GM19240 (cell line): ENCODE data around the gene BRD7.

Experiments used
- DNase-seq: peaks from one replicate; pipeline ENCODE4 v3.0.0; 2011; ENCODE audit warnings: low spot score; ENCODE audit not compliant: insufficient read length

BRD7 gene

DNA sequence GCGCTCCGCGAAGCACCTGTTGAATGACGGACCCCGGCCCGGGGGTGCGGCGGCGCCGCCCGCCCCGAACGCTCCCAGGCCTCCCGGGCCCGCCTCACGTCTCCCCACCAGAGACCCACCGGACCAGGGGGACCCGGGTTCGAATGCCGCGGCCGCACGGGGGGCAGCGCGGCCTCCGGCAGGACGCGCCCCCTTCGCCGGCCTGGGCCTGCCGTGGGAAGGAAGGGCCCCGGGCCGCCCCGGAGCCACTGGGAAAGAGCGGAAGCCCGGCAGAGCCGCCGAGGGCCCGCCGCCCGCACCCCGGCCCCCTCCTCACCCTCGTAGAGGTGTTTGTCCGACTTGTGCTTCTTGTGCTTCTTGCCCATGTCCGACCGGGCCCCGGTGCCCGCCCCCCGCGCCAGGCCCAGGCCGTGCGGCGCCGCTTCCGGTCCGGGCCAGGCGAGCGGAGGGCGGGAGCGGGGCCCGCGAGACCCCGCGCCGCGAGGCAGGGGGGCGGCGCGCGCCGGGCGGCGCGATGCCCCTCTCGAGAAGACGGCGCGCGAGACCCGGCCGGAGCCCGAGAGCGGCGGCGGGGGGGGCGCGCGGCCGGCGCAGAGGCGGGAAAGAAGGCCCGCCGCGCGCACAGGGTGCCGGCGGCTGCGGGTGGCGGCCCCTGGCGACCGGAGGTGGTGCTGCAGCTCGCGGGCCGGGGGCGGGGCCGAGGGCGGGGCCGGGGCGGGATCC is at the start of gene BRD7:
Gene BRD7, minus strand, starts transcription at position 579 of the 723 bp plus-strand sequence. Its CDS starts 214 bp downstream, at position 365.
- DNase-seq = peak; percentile 86

DNA sequence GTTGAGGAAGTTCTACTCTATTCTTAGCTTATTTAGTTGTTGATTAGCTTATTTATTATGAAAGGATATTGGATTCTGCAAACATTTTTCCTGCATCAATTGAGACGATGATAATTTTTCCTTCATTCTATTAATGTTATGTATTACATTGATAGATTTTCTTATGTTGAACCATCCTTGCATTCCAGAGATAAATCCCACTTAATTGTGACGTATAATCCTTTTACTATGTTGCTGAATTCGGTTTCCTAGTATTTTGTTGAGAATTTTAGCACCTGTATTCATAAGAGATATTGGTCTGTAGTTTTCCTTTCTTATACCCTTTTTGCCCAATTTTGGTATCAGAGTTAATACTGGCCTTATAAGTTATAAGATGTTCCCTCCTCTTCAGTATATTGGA is 47.6 kb upstream of the BRD7 start:
- DNase-seq = no peak

DNA sequence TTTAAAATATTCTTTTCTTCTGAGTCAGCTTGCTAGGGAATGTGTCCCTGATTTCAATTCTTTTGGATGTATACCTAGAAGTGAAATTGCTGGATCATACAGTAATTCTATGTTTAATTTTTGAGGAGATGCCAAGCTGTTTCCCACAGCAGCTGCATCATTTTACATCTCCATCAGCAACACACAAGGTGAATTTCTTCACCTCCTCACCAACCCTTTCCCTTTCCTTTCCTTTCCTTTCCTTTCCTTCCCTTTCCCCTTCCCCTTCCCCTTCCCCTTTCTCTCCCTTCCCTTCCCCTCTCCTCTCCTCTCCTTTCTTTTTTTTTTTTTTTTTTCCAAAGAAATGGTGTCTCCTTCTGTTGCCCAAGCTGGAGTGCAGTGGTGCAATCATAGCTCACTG is 45.4 kb upstream of the BRD7 start:
- no peak for DNase-seq

DNA sequence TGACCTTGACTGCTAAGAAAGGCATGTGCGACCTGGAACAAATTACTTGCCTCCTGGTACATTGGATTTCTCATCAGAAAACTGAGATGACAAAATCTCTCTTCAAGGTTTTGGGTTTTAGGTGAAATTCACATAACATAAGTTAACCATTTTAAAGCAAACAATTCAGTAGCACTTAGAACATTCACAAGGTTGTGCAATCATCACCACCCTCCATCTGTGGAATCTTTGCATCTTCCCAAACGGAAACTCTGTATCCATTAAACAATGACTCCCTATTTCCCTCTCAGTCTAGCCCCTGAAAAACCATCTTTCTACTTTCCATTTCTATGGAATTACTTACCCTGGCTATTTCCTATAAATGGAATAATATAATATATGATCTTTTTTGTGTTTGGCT is 42.2 kb upstream of the BRD7 start:
- no peak for DNase-seq

DNA sequence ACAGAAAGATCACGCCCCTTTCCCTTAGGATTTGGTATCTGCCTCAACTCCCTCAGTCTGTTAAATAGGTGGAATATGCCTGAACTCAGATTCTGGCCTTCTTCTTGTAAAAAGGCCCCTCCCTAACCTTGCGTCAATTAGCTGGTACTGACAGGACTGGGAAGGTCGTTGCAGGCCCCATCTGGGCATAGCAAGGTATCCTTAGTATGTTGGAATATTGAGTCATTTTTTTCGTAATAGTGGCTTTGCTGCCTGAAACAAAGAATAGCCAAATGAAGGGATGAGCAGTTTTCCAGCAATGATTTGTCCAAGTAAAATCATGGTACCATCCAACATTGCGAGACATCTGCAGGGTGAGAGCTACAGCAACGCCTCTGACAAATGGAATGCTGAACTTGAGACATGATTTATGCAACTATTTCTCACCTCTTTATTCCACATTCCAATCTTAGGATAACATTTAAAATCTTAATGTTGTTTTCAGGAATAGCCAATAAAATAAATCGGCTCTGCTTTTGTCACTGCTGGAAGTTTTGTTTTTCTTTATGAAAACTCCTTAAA is 39.3 kb upstream of the BRD7 start:
- no peak for DNase-seq

DNA sequence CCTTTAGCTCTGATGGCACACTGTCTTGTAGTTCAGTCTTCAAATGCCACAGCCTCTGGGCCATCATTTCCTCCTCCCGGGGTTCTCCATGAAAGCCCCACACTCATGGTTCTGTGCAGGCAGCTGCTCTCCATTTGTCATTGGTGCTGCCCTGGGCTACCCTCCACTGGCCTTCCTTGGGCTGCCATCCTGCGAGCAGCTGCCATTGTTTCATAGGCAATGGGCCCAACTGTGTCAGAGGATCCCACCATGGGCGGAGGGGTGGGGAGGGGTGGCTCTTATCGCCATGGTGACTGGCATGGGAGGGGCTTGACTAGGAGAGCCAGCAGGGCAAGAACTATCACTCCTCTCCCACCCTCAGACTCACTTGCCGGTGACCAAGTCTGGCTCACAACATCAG is 38.6 kb upstream of the BRD7 start:
- no peak for DNase-seq

DNA sequence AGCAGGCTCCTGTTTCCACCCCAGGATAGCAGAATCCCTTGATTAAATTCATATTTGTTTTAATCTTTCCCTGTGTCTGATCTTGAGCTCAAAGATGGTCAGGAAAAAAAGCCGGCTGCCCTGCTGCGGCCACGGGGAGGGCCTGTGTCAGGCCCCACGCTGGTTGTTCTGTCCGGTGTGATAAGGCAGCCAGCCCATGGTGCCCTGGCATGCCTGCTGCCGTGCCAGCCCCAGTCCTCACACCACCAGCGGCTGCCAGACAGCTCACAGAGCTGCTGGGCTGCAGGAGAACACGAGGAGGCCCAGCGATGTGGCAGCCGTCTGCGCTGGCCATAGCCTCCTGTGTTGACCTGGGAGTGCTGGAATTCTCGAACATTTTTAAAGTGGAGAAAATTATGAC is 34.7 kb upstream of the BRD7 start:
- DNase-seq = no peak

DNA sequence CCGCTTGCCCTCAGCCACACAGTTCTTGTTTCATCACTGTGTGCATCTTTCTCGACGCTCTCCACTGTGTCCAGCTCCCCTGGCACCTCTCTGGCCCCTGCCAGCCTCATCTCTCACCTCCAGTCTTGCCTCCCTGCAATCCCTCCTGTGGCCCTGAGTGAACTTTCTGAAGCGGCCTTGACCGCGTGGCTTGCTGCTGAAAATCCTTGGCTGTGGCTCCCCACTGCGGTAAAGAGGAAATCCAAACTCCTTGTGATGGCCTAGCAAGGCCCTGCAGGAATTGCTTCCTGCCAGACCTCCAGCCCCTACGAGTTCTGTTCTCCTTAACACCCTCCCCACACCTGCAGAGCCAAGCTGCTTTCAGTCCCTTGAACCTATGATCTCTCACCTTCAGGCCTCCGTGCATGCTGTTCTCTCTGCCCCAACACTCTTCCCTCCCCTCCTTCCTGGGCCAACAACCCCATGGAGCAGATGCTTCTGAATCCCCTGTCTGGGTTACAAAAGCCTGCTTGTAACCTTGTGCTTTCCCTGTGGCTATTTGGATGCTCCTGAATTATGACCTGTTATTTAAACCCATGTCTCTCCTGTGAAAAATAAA is 33.6 kb upstream of the BRD7 start:
- DNase-seq = no peak

DNA sequence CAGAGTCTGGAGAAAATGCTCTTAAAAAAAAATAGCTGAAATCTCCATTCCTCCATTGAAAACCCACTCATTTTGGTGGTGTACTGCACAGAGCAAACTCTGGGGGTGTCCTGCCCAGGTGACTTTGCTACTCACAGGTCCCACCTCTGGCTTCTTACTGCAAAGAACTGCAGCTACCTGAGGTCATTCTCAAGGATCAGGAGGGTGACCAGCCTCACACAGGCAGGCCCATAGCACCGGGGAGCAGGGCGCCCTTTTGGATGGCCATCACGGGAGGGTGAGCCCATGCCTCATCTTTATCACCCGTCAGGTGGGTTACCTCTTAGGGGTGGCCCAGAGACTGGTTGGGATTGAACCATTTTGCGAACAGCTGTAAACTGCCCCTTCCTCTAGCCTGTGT is 32.6 kb upstream of the BRD7 start:
- no peak for DNase-seq

DNA sequence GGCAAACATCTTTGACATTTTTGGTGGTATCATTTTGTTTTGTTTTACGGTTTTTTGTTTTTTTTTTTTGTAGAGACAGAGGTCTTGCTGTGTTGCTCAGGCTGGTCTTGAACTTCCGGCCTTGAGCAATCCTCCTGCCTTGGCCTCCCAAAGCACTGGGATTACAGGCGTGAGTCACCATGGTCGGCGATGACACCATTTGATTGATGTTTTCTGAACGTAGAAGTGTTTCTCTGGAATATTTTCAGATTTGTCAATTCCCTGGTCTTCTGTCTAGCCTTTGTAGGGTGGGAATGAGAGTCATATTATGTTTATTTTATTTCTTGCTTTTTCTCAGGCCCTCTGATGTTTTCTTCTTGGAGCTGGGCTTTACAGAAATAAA is 32.2 kb upstream of the BRD7 start:
- DNase-seq = no peak

DNA sequence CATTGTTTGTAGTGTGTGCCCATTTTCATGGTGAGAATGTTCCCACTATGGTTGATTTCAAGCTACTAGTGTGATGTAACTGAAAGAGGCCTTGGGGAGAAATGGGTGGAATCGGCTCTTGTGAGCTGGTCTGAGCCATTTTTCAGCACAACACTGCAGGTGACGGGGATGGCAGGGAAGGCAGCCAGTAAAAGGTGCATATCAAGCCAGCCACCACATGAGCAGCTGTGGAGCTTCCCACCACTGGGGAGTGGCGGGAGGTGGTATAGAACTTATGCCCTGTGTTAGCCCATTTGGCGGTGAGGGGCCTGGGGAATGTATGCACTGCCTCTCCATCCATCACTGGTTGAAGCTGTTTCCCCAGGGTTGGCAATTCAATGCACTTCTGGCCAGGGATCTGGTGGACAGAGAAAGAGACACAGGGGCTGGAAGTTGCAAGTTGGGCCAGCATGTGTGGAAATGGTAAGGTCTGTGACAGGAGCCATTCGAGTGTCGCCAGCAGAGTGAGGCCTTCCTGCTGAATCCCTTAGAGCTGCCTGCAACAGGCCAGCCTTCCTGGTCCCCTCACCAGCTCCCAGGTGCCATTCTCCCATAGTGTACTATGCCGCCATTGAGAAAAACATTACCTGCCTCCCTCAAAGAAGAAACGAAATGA is 31.7 kb upstream of the BRD7 start:
- no peak for DNase-seq

DNA sequence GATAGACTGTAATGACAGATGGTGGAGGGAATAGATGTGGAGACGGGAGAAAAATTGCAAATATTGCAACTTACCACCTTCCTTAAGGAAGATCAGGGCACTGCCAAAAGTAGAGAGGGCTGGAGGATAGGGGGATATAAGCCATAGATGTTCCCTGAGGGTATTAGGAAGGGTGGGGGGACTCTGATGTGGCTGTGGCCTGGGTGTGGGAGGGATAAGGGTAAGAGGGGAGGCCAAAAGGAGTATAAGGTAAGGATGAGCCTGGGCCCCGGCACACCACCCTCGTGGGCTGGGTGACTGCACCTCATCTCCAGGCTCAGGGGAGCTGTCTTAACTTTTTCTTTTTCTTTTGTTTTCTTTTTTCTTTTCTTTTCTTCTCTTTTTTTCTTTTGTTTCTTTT is 30.6 kb upstream of the BRD7 start:
- no peak for DNase-seq

DNA sequence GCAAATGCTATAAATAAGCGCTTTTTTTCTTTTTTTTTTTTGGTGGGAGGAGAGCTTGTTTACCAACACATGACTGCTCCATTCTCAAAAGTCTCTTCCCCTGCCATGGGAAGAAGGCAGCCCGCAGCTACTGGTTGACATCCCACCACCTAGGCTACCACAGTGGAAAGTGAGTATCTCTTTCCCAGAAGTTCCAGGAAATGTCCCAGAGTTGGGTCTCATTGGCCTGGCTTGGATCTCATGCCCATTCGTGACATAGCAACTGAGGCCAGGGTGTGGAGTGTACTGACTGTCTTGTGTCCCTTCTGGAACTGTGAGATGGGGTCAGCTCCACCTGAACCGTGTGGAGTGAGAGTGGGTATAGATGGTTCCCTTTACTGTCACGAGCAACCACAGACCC is 29.5 kb upstream of the BRD7 start:
- DNase-seq = no peak

DNA sequence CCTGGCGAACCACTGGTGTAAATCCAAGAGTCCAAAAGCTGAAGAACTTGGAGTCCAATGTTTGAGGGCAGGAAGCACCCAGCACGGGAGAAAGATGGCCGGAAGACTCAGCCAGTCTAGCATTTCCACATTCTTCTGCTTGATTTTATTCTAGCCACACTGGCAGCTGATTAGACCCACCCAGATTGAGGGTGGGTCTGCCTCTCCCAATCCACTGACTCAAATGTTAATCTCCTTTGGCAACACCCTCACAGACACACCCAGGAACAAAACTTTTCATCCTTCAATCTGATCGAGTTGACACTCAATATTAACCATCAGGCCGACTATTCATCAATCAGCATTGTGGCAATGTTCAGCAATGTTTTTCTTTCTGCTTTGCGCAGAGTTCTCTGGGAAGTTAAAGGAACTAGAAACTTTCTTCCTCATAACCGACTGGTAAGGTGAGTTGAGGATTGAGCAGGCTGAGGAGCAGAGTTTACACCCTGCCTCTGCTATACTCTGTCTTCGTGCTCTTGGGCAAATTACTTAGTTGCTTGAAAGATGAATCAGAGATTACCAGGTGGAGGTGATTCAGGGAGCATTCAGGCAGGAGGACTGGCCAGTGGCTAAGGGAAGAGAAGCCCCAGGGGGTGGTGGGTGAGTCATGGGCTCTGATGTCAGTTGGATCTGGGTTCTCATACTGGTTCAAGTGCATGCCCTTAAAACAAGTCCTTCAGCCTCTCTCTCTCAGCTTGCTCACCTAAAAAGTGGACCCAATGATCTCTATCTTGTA is 28.2 kb upstream of the BRD7 start:
- DNase-seq = no peak

DNA sequence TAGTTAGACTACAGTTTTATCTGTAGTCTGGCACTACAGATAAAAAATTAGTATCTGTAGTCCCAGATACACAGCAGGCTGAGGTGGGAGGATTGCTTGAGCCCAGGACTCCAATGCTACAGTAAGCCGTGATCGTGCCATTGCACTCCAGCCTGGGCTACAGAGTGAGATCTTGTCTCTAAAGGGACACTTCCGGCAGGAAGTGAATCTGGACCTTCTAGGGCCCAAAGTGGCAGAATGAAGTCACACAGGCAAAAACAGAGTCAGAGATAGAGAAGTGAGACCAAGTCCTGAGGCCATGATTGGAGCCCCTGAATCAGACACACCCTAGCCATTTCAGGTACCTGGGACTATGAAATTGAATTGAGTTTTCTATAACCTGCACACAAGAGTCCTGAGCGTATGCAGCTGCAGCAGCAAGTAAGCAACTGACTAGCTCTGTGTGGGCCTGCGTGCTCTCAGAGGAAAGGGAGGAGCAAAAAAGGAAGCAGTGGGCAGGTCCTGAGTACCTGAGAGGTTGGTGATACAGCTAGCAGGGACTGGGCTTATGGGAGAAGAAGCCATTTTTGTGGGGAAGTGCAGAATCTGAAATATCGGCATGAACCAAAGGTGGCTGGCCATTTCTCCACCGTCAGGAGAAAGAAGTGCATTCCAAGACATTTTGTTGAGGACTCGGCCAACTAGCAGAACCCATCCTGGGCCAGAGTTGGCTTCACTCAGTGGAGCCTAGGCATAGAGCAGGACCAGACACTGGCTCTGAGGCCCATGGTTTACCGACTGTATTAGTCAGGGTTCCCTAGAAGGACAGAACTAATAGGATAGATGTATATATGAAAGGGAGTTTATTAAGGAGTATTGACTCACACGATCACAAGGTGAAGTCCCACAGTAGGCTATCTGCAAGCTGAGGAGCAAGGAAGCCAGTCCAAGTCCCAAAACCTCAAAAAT is 27.2 kb upstream of the BRD7 start:
- no peak for DNase-seq

DNA sequence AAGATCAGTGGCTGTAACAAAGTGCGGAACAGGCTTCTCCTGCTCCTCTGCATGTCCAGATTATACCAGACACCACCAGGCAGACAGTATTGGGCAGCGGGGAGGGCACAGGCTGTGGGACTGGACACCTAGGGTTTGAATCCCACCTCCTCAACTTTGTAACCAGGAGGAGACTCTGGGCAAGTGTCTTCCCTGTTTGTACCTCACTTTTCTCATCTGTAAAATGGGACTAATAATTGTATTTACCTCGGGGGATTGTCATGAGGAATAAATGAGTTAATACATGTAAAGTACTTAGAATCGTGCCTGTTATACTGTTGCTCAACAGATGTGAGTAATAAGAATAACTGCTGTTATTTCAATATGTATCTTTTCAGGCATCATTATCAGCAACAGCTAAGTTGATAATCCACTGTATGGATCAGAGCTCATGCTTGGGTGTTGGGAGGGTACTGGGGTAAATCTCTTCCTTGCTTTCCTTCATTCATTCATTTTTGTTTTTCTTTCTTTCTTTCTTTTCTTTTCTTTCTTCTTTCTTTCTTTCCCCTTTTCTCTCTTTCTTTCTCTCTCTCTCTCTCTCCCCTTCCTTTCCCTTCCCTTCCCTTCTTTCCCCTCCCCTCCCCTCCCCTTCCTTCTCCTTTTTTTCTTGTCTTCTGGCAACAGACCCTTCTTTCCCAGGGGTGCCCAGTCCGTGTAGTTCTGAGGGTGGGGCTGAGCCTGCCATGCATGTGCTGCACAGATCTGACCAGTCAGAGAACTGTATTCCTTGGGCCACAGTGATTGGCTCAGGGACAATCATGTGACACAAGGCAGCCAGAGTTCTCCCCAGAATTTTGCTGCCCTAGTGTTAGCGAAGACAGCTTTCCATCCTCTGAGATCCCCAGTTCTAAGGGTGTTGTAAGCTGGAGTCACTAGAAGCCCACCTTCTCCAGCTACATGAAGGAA is 25.3 kb upstream of the BRD7 start:
- DNase-seq = no peak

DNA sequence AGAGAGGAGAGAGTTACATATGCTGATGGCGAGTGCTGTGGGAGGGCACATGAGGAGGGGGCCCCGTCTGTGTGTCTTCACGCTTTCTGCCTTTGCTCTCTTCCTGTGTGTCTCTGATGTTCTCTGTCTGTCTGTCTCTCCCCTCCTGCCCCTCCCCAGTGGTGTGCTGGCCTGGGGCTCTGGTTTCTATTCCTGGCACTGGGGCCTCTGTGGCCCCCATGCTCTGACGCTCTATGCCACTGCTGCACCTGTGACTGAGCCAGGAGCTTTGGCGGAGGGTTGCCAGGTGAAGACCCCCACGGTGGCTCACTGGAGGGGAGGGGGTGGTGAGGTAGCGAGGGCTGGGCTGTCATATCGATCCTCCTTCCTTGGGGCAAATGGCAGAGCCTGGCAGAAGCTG is 24.6 kb upstream of the BRD7 start:
- no peak for DNase-seq

DNA sequence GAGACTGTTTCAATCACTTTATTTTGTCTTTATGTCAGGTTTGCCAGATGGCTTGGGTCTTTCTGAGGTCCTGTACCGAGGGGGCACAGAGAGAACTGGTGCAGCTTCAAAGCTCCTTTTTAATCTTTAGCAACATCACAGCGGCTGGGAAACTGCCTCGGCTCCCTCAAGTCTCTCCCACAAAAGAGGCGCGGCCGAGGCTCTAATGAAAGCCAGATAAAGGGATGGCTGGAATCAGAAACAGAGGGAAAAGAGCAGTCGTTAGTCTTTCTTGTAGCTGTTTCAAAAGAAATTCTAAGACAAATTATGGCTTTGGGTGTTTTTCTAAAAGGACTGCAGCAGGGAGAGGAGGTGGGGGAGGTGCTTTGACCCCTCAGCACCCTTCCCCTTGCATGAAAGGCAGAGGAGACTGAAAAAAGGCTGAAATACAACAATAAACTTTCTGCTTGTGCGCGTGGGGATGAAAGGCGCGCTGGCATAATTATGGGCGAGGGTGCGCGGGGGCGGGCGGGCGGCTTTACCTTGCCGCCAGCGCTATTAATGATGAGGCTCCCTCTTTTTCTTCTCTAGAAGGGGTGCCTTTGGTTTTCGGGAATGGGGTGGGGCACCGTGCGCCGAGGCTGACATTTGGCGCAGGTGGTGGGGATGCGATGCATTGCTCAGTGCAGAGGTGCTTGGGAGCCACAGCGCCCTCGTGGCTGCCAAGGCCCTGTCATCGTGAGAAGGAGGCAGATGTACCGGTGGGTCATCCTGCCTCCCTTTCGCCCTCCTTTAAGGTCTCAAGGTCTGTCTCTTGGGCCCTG is 22.3 kb upstream of the BRD7 start:
- no peak for DNase-seq

DNA sequence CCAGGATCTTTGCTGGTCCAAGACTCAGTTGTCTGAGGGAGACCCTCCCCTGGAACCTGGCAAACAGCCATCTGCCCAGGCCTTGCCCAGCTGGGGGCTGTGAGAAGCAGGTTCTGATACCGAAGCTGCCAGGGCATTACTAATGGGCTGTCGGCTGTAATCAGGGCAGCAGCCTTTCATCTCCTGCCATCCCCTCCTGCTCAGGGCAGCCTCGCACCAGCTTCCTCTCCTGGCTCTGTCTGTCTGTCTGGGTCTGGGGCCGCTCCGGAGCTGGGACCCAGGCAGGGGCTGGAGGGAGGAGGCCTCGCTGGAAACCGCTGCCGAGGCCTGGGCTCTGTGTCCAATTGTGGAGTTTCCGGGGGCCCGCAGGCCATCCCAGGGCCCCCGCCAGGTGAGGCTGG is 21.6 kb upstream of the BRD7 start:
- DNase-seq = no peak
